RCC 7860 (cell line): ENCODE measurements around the gene TMEM175.

ENCODE experiments used
- DNase-seq: peaks from one replicate; pipeline ENCODE4 v3.0.0-alpha.2; 2015; ENCODE audit warnings: low spot score
- FAIRE-seq: peaks from 2 replicates; lab custom pipeline; 2012; peaks lifted over from hg19 to GRCh38; lab: Jason Lieb, UNC

TMEM175 gene

GRCh38 chr4:898869-899555 is 33.2 kb upstream of the TMEM175 start:
- no peak for DNase-seq

DNA sequence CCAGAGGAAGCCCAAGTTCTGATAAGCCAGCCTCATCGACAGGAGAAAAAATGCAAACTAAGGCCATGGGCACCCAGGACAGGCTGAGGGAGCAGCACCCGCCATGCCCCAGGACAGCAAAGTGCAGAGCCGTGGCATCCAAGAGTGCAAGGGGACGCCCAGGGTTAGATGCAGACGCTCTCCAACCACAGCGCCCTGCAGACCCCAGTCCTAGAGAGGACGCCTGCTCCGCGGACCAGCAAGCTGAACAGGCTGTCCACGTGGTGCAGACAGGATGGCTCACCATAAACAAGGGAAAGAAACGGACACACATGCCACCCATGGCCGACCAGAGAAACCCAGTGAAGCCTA is 32.7 kb upstream of the TMEM175 start:
- FAIRE-seq = no peak
- no peak for DNase-seq

More at GRCh38 chr4:898869-899555, 33.2 kb upstream of the TMEM175 start:
- no peak for FAIRE-seq

DNA sequence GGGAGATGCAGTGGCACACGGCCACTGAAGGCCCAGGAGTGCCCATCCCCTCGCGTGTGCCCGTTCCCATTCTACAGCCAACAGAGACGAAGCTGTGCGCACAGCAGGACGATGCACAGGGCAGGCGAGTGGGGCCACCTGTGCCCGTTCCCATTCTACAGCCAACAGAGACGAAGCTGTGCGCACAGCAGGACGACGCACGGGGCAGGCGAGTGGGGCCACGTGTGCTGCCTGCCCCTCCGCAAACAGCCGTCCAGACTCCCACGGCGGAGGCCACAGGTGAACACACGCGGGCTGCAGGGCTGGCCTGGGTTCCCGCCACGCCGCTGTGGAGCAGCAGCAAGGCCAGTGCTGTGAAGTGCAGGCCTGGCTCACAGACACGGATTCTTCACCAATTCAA is 32.2 kb upstream of the TMEM175 start:
- no peak for DNase-seq
- no peak for FAIRE-seq

- no peak for DNase-seq
- FAIRE-seq = no peak
Measured at GRCh38 chr4:900721-901120, 31.5 kb upstream of the TMEM175 start.

DNA sequence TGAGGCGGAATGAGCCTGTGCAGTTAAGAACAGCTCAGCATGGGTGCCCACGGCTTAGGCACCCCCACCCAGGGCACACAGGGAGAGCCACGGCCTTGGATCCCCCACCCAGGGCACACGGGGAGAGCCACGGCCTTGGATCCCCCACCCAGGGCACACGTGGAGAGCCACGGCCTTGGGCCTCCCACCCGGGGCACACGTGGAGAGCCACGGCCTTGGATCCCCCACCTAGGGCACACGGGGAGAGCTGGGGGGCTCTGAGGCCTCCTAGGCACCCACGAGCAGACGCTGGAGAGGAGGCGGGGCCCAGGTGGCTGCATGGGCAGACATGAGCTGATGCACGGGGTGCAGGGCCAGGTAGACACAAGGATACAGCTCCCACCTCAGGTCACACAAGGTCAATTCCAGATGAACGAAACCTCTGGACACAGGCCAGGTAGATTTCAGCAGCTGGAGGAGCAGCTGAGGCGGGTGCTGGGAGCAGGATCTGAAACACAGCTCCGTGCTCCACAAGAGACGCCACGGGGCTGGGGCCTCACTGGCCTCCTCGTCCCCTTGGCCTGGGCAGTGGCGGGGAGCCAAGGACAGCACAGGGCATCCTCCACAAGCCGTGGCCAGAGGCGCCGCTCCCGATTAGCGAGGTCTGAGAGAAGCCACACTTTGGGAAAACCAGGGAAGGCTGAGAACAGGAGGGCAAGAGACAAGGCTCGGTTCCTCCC is 30.9 kb upstream of the TMEM175 start:
- no peak for FAIRE-seq
- DNase-seq = no peak

GRCh38 chr4:903066-904046 is 28.9 kb upstream of the TMEM175 start:
- FAIRE-seq = no peak

GRCh38 chr4:905485-906338 is 26.5 kb upstream of the TMEM175 start:
- FAIRE-seq = no peak

More at GRCh38 chr4:903066-904046, 28.9 kb upstream of the TMEM175 start:
- no peak for DNase-seq

DNA sequence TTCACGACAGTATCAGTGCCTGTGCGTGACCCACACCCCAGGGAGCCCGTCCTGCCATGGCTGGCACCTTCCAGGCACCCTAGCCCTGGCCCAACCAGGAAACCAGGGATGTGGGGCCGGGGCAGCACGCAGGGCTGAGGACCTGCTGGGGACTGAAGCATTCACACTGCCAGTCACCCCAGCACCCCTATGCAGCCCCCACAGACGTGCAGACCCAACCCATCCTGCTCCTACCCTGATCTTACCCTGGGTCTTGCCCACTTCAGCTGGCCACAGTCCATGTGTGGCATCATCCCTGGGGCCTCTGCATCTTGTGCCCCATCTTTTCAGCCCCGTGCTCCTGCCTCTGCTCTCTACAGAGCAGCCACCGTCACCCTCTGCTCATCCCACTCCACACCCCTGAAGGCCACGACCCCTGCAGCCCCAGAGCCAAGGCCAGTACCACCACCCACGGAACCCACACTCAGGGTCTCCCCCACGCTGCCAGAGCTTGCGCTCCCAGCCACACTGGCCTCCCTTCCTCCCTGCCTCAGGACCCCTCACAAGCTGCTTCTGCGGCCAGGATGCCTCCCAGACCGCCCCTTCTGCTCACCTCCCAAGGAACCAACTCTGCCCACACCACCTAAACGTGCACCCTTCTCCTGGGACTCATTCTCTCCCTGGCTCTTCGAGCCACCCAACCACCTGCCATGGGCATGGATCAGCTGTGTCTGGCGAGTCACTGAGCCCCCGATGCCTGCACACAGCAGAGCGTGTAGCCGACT is 25.7 kb upstream of the TMEM175 start:
- DNase-seq (no peak), FAIRE-seq (no peak)

More at GRCh38 chr4:905485-906338, 26.5 kb upstream of the TMEM175 start:
- no peak for DNase-seq

- no peak for FAIRE-seq
- DNase-seq = no peak
Measured at GRCh38 chr4:907103-907400, 25.2 kb upstream of the TMEM175 start.

DNA sequence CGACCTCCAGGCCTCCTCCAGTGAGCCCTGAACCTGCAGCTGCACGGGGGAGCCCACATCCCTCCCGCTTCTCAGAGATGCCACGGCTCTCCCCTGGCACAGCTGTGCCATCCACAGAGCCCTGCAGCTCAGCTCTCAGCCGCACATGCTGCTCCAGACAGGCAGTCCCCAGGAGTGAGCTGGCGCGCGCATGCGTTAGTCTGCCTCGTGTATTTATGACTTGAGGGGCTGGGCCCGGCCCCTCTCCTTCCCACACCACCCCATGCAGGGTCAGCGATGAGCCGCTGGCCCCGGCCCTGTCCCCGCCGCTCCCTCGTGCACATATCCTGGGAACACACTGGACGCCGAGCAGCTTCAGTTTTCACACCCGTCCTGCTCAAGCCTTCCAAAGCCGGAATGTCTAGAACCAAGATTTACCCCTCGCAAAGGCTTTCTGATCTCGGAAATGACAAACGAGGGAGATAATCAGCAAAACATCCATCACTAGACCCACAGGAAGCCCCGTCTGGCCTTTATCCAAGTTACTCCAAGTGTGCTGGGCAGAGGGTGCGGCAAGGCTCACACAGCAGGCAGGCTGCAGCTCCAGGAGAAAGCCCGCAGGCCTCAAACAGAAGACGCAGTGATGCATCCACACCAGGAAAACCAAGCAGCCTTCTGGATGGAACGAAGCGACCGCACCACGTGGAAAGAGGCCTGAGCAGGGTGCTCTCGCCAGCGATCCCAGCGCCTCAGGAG is 24.4 kb upstream of the TMEM175 start:
- DNase-seq = no peak

GRCh38 chr4:909131-909571 is 23.1 kb upstream of the TMEM175 start:
- DNase-seq = no peak
- FAIRE-seq = no peak

More for the DNA sequence above, 24.4 kb upstream of the TMEM175 start:
- no peak for FAIRE-seq

GRCh38 chr4:909821-910220 is 22.4 kb upstream of the TMEM175 start:
- FAIRE-seq = no peak
- no peak for DNase-seq

- DNase-seq = no peak
- FAIRE-seq = no peak
Measured at GRCh38 chr4:910366-911091, 21.7 kb upstream of the TMEM175 start.

GRCh38 chr4:911221-911751 is 21.0 kb upstream of the TMEM175 start:
- DNase-seq (no peak), FAIRE-seq (no peak)

- no peak for DNase-seq
- no peak for FAIRE-seq
Measured at GRCh38 chr4:911871-912490, 20.3 kb upstream of the TMEM175 start.

DNA sequence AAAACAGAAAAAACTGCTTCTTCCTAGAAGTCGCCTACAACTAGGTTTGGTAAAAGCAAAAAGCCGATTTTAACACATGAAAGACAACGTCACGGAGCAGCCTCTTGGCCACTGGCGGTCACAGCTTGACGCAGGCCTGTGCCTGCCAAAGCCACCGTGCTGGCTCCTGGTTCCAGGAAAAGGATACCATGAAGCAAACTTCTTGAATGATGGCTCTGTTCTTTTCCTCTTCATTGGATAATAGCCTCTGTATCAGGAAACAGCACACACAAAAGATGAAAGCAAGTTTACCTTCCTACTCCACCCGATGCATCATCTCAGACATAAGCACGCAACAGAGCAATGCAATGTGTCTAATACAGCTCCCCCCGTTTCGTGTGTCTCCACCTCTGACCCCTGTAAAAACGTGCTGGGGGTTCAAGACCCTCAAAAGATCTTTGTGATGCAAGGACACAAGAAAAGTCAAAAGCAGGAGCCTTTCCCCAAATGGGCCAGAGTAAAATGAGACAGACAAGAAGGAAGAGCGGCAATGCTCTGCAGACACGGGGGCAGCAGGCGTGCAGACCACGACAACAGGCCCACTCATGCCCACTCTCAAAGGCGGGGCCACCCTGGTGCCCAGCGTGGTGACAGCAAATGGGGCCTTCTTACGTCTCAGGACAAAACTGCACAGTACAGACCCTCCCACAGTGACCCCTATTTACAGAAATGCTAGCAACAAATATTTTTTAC is 19.5 kb upstream of the TMEM175 start:
- FAIRE-seq (no peak), DNase-seq (no peak)

DNA sequence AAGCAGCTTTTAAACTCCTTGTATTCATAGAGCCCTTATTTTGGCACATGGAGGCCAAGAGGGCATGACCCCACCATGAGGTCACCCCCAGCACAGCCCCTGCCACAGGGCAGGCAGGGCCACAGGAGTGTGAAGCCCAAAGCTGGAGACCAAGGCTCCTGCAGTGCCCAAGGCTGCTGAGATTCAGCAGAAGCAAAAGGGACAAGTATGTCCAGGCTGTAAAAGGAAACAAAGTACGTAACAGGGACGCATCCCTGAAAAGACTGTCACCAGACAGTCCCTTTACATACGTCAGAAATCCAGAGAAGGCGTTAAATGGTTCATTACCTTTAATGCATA is 19.0 kb upstream of the TMEM175 start:
- FAIRE-seq (no peak), DNase-seq (no peak)
